H54 (cell line): Measurements from ENCODE around the gene CDK11A.
"Not testable (repeated sequence)": the region's sequence is repeated elsewhere in the genome, so short reads cannot be mapped to it uniquely, and the experiment has no call there.

Experiments used
- DNase-seq: peaks from one replicate; pipeline ENCODE4 v3.0.0; 2011; ENCODE audit warnings: low spot score, mixed read lengths; ENCODE audit not compliant: insufficient read length
- FAIRE-seq: peaks from 3 replicates; lab custom pipeline; 2011; peaks lifted over from hg19 to GRCh38; lab: Jason Lieb, UNC
- POLR2A ChIP-seq: IDR thresholded peaks from 2 replicates; pipeline ENCODE4 v1.6.1; 2011; ENCODE audit warnings: low read depth, mild to moderate bottlenecking, low read length

The CDK11A gene

DNA sequence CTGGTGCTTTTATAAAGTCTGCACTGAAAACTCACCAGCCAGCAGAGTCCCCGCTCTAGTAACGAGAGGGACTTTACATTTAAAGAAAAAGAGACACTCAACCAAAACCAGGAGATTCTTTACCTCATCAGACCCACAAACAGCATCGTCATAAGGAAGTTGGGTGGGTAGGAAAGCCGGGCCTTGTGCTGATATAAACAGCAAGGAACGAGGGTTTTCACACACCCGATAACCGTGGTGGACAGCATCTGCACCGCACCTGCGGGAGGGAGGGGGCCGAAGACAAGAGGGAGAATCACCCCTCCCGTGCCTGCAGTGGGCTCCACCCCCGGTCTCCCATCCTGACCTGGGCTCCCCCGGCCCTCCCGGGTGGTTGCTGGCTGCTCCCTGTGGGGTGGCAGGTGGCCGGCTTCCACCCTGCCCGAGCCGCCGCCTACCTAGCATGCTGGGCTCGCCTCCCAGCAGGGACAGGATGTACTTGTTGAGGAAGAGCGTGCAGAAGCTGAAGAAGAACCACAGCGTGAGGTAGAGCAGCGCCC is 14.7 kb upstream of the CDK11A start:
- not testable (repeated sequence) for FAIRE-seq, DNase-seq

DNA sequence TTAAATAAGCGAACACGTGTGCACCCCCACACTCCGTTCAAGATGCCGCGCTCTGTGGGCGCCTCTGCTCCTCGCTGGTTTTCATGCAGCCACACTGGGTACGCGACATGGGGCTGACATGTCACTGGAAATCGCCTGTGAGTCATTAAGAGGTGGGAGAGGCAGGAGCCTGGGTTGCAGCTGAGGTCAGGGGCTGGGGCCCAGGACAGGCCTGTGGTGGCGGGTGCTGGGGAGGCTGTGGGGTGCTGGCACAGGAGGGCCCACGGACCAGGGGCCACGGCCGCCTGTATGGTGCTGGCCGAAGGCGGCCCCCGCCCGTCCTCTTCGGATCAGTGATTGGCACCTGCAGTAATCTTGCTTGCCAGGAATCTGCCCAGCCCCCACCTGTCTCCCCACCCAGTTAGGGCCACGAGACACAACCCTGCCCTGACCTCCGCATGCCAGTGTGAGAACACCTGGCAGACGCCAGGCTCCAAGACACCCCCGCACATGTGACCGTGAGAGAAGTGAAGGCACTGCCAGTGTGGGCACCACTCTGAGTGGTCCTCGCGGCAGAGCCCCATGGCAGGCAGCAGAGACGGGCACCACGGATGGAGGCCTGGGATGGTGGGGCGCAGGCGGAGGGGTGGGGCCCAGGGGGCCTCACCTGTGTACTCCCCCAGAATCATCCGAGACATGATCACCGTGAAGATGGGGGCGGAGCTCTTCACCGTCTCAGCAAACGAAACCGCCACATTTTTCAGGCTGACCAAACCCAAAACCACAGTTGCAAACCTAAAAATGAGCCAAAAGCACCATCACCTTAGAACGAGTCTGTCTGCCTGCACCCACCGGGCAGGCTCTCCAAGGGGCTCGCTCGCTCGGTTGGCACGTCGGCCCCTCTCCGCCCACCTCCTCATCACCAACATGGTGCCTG is 13.8 kb upstream of the CDK11A start:
- not testable (repeated sequence) for FAIRE-seq, DNase-seq

- DNase-seq (no peak), FAIRE-seq (no peak)
- no peak for TF ChIP-seq POLR2A
These were observed 8.2 kb upstream of the CDK11A start for GRCh38 chr1:1732381-1732780.

GRCh38 chr1:1730870-1731269 is 6.7 kb upstream of the CDK11A start:
- TF ChIP-seq POLR2A: no peak
- FAIRE-seq (no peak), DNase-seq (no peak)

DNA sequence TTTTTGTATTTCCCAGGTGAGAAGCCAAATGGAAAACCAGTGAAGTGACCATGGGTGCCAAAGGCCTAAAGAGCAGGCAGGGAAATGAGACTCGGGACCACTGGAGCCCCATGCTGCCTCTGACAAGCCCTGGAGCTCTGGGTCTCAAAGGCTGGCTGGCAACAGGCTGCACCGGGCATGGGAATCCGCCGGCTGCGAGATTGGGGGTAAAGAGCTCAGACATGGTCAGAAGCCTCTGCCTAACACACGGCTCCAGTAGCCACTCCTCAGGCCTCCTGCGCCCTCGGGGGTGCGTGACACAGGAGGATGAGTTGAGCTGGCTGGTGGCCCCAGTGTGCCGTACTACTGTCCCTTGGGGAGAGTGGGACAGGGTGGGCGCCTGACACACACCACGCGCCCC is 6.1 kb upstream of the CDK11A start:
- not testable (repeated sequence) for FAIRE-seq

DNA sequence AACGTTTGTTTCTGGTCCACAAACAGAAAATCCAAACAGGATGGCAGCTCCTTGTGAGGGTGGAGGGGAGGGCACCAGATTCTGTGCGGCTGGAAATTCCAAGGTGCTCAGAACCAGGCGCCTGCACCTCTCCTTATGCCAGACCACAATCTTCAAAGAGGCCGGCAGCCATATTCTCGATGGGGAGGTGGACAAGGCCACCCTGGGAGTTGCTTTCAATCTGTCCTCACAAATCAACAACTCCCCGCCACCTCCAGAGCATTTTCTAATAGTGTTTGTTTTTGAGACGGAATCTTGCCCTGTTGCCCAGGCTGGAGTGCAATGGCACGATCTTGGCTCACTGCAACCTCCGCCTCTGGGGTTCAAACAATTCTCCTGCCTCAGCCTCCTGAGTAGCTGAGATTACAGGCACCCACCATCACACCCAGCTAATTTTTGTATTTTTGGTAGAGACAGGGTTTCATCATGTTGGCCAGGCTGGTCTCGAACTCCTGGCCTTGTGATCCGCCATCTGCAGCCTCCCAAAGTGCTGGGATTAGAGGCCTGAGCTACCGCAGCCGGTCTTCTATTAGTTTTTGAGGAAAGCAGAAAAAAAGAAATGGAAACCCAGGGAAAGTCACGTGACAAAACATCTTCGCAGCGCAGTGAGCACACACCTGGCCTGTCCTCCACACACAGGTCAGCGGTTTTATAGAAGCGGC is 5.1 kb upstream of the CDK11A start:
- not testable (repeated sequence) for FAIRE-seq

More for the DNA sequence above, 6.1 kb upstream of the CDK11A start:
- not testable (repeated sequence) for DNase-seq

DNA sequence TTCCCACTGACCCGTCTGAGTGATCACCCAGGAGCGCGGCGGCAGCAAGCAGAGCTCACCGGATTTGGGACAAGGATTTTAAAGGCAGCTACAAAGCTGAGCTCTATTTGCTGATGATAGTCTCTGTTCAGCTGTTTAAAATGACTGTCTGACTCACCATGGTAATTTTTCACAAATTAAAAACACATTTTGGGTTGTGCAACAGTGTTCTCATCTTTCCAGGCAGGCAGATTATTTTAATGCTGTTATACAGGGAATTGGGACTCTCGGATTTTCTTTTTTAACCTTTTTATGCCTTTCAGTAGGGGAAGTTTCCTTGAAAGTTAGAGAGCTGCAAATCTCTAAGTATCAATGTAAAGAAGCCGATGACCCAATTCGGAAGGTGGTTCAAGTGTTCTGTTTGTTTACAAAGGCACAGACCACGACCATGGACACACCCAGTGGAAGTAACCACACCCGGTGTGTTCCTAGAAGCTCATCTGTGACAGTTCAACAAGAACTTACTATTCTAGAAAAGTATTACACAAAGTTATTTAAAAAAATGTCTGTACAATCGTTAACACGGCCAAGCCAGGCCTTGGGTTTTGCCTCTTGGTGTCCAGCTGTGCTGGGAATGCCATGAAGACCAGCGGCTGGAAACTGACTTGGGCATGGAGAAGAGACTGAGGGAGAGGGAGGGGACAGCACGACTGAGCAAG is 4.3 kb upstream of the CDK11A start:
- not testable (repeated sequence) for DNase-seq, FAIRE-seq

More for the DNA sequence above, 5.1 kb upstream of the CDK11A start:
- not testable (repeated sequence) for DNase-seq

DNA sequence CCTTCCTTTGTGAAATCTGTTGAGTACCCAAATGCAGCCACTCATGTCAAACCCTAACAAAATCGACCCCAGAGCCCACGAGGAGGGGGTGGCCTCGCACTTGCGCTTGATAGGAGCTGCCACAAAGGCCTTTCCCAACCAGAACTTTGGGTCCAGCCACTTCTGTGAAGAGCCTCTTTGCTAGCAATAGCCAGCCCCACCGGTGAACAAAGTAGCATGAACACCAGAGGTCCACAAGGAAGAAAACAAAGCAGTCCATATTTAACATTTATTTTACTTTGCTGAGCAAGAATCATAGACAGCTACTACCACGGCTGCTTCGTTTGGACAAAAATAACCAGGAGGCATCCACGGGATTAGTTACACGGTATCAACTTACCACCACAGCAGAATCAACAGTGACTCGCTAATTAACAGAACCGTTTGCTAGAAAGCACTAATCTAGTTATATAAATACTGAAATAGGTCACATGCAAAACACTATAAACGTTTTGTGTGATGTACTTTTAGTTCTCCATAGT is 3.0 kb upstream of the CDK11A start:
- not testable (repeated sequence) for DNase-seq, FAIRE-seq

DNA sequence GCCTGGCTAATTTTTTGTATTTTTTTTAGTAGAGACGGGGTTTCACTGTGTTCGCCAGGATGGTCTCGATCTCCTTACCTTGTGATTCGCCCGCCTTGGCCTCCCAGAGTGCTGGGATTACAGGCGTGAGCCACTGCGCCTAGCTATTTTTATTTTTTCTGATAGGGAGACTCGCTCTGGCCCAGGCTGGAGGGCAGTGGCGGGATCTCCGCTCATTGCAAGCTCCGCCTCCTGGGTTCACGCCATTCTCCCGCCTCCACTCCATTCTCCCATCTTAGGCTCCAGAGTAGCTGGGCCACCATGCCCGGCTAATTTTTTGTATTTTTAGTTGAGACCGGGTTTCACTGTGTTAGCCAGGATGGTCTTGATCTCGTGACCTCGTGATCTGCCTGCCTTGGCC is 1.9 kb upstream of the CDK11A start:
- DNase-seq, FAIRE-seq: not testable (repeated sequence)

GRCh38 chr1:1721201-1721600 is 3.0 kb downstream of the CDK11A start:
- no peak for TF ChIP-seq POLR2A
- no peak for DNase-seq
- FAIRE-seq: no peak

- not testable (repeated sequence) for FAIRE-seq, DNase-seq
These were observed 8.9 kb downstream of the CDK11A start for GRCh38 chr1:1715109-1715883.

- FAIRE-seq, DNase-seq: not testable (repeated sequence)
These were observed 16.3 kb downstream of the CDK11A start for GRCh38 chr1:1707897-1708296.

- DNase-seq, FAIRE-seq: not testable (repeated sequence)
These were observed 16.9 kb downstream of the CDK11A start for GRCh38 chr1:1707241-1707640.

GRCh38 chr1:1705623-1706022 is 18.5 kb downstream of the CDK11A start:
- DNase-seq, FAIRE-seq: not testable (repeated sequence)

GRCh38 chr1:1704284-1704957 is 19.7 kb downstream of the CDK11A start:
- not testable (repeated sequence) for DNase-seq, FAIRE-seq
